Mesendoderm (in vitro differentiated cells): ENCODE results near the gene SYNGAP1.

Source experiments
- DNase-seq: peaks from one replicate; pipeline ENCODE4 v3.0.0; 2013
- H2AK5ac ChIP-seq: 2 replicates; pipeline ENCODE4 v1.6.1; 2013; ENCODE audit warnings: low read length, inconsistent platforms
- H2BK120ac ChIP-seq: 2 replicates; pipeline ENCODE4 v1.6.1; 2013; ENCODE audit warnings: low read depth, mild to moderate bottlenecking, low read length, moderate library complexity, mixed read lengths
- H2BK15ac ChIP-seq: replicated peaks from 2 replicates; pipeline ENCODE4 v1.6.1; 2013; ENCODE audit warnings: low read depth, mild to moderate bottlenecking, moderate library complexity
- H2BK5ac ChIP-seq: 2 replicates; pipeline ENCODE4 v1.6.1; 2013; ENCODE audit warnings: low read length, inconsistent platforms
- H3K18ac ChIP-seq: 2 replicates; pipeline ENCODE4 v1.6.1; 2013; ENCODE audit warnings: mild to moderate bottlenecking, low read length, mixed read lengths
- H3K23ac ChIP-seq: one replicate; pipeline ENCODE4 v1.6.1; 2013; ENCODE audit warnings: low read length
- H3K27ac ChIP-seq: 2 replicates; pipeline ENCODE4 v1.5.1; 2013; ENCODE audit warnings: low read depth, mild to moderate bottlenecking, inconsistent platforms, low read length, moderate library complexity
- H3K27me3 ChIP-seq: 2 replicates; pipeline ENCODE4 v1.6.1; 2013; ENCODE audit warnings: low read length, control low read depth, mild to moderate bottlenecking, inconsistent platforms; ENCODE audit not compliant: insufficient read depth, poor library complexity
- H3K36me3 ChIP-seq: 2 replicates; pipeline ENCODE4 v1.6.1; 2013; ENCODE audit warnings: low read length, inconsistent platforms; ENCODE audit not compliant: control insufficient read depth, insufficient read depth
- H3K4ac ChIP-seq: one replicate; pipeline ENCODE4 v1.6.1; 2013; ENCODE audit warnings: low read depth, mild to moderate bottlenecking, low read length, moderate library complexity
- H3K4me1 ChIP-seq: 2 replicates; pipeline ENCODE4 v1.6.1; 2013; ENCODE audit warnings: low read depth, low read length, inconsistent platforms; ENCODE audit not compliant: control insufficient read depth
- H3K4me2 ChIP-seq: 2 replicates; pipeline ENCODE4 v1.6.1; 2013; ENCODE audit warnings: low read length
- H3K4me3 ChIP-seq: 2 replicates; pipeline ENCODE4 v1.5.1; 2013; ENCODE audit warnings: mild to moderate bottlenecking, low read length
- H3K56ac ChIP-seq: one replicate; pipeline ENCODE4 v1.6.1; 2013; ENCODE audit warnings: low read length
- H3K79me1 ChIP-seq: 2 replicates; pipeline ENCODE4 v1.6.1; 2013; ENCODE audit warnings: low read length, inconsistent platforms
- H3K79me2 ChIP-seq: 2 replicates; pipeline ENCODE4 v1.6.1; 2013; ENCODE audit warnings: mild to moderate bottlenecking, low read length; ENCODE audit not compliant: control insufficient read depth, insufficient read depth
- H3K9ac ChIP-seq: 2 replicates; pipeline ENCODE4 v1.6.1; 2013; ENCODE audit warnings: low read length, inconsistent platforms
- H4K5ac ChIP-seq: one replicate; pipeline ENCODE4 v1.6.1; 2013; ENCODE audit warnings: low read length
- H4K8ac ChIP-seq: one replicate; pipeline ENCODE4 v1.6.1; 2013; ENCODE audit warnings: low read depth, mild to moderate bottlenecking, control low read depth, low read length, moderate library complexity
- WGBS: extraction: QIAGEN DNeasy Blood & Tissue Kit; methylation state at CpG from one replicate; pipeline ENCODE4 v1.1.7; 2013; ENCODE audit warnings: low lambda C conversion rate, missing lambda C conversion rate; ENCODE audit not compliant: insufficient coverage; ENCODE audit errors: extremely low coverage; 5-methylcytosine and 5-hydroxymethylcytosine counted together

The SYNGAP1 gene

DNA sequence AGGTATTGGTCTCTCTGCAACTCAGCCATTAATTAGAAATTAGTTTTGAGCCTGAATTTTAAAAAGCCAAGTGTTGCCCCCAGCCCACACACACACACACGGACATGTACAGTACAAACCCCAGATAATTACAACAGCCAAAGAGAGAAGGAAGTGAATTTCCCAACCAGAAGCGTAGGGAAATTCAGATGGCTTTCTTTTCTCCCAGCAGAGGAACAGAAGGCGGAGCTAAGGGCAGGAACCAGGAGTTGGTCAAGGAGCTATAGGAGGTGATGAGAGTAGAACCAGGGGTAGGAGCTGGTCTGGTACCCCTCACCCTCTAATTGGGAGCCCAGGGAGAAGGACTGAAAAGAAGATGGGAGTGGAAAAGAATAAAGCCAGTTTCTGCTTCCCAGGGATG is 30.6 kb downstream of the SYNGAP1 start:
- no CpG with 5 or more reads among the region's 3 CpGs for WGBS
- Histone ChIP-seq H3K4me2 (no peak overlapping the region), H3K23ac (no peak overlapping the region), H4K5ac (no peak overlapping the region), H3K4me1 (peaks cover 3% of the 10 kb centered on the region), H3K4me3 (no peak overlapping the region), H3K79me1 (peaks cover 8% of the 10 kb centered on the region), H4K8ac (no peak overlapping the region), H2AK5ac (no peak overlapping the region), H3K18ac (no peak overlapping the region), H3K27ac (no peak overlapping the region), H3K36me3 (peaks cover 8% of the 10 kb centered on the region), H3K79me2 (peaks cover 7% of the 10 kb centered on the region), H3K56ac (no peak overlapping the region), H2BK120ac (no peak overlapping the region), H2BK5ac (no peak overlapping the region), H2BK15ac (no peak overlapping the region), H3K9ac (no peak overlapping the region), H3K27me3 (no peaks in the 10 kb centered on the region), H3K4ac (no peak overlapping the region)
- DNase-seq, result no peak

DNA sequence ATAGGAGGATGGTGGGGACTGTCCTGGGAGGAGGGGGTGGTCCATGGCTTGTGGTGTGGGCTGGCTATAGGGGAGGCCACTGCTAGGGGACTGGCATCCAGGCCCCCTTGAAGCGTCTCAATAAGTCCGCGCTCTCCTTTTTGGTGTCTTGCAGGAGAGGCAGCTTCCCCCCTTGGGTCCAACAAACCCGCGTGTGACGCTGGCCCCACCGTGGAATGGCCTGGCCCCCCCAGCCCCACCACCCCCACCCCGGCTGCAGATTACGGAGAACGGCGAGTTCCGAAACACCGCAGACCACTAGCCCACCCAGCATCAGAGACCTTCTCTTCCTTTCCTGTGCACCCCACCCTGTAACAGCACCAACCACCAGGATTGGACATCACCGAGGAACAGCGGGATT is 31.7 kb downstream of the SYNGAP1 start:
- peaks cover 19% of the 10 kb centered on the region for H3K79me1 ChIP-seq
- peaks cover 3% of the 10 kb centered on the region for H3K4me1 ChIP-seq

DNA sequence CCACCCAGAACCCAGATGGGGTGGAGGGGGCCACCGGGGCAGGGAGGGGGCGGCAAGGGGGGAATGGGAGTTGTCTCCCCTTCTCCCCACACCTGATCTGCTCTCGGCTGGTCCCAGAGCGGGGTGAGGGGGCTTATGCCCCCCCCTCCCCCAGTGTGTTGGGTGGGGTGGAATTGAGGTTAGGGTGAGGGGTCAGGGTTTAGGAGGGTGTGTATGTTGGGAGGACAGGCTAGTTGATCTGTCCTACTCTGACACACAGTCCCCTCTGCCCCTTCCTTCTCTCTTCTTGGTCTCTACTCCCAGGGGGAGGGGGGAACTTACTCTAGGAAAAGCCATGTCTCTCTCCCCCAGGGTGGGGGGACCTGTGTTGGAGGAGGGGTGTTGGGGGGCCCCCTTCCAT is 32.6 kb downstream of the SYNGAP1 start:
- Histone ChIP-seq H2AK5ac (no peak overlapping the region), H3K36me3 (peaks cover 11% of the 10 kb centered on the region), H3K9ac (no peak overlapping the region), H4K5ac (no peak overlapping the region), H2BK5ac (no peak overlapping the region), H3K23ac (no peak overlapping the region), H4K8ac (no peak overlapping the region), H3K4me3 (no peak overlapping the region), H3K18ac (no peak overlapping the region), H3K79me1 (peaks cover 19% of the 10 kb centered on the region), H3K27ac (no peak overlapping the region), H3K56ac (no peak overlapping the region), H3K4ac (no peak overlapping the region), H3K79me2 (peaks cover 8% of the 10 kb centered on the region), H3K4me2 (no peak overlapping the region), H2BK120ac (no peak overlapping the region), H3K4me1 (peaks cover 3% of the 10 kb centered on the region), H2BK15ac (no peak overlapping the region), H3K27me3 (no peaks in the 10 kb centered on the region)
- DNase-seq, result no peak
- WGBS, result no CpG with 5 or more reads among the region's 4 CpGs

More for the DNA sequence above, 31.7 kb downstream of the SYNGAP1 start:
- H4K8ac ChIP-seq, result no peak overlapping the region
- no peak overlapping the region for H2BK15ac ChIP-seq
- H3K36me3 ChIP-seq, result peaks cover 13% of the 10 kb centered on the region
- H3K18ac ChIP-seq, result no peak overlapping the region
- no peak overlapping the region for H2AK5ac ChIP-seq
- no peak overlapping the region for H3K4ac ChIP-seq
- no peak overlapping the region for H3K56ac ChIP-seq
- WGBS, result no CpG with 5 or more reads among the region's 15 CpGs
- H3K4me2 ChIP-seq, result no peak overlapping the region
- H3K9ac ChIP-seq, result no peak overlapping the region
- H3K79me2 ChIP-seq, result peaks cover 8% of the 10 kb centered on the region
- DNase-seq, result no peak
- H2BK120ac ChIP-seq, result no peak overlapping the region
- H2BK5ac ChIP-seq, result no peak overlapping the region
- H3K27me3 ChIP-seq, result no peaks in the 10 kb centered on the region
- H3K27ac ChIP-seq, result no peak overlapping the region
- H4K5ac ChIP-seq, result no peak overlapping the region
- H3K4me3 ChIP-seq, result no peak overlapping the region
- no peak overlapping the region for H3K23ac ChIP-seq

DNA sequence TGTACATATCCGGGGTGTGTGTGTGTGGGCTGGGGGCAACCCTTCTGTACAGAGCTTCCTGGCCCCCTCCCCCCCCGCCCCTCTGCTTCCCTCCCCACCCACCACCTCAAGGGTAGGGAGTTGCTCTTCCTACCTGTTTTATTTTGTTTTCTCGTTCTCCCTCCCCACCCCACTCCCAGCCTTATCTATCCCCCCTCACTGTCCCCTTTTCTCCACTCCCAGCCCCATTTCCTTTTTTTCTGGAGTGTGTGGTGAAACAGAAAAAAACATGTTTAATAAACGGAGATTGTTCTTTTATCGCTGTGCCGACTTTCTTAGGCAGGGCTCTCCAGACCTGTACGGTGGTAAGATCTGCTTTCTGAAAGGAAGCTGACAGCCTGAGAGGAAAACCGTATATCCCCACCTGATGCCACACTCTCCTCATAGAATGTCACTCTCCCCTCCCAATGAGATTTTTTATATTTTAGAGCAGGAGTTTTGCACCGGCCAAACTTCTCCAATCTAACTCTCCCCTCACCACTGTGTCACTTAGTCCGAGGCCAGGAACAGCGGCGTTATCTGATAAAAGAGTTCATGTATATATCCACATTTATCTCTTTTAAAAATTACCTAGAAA is 33.6 kb downstream of the SYNGAP1 start:
- no peak for DNase-seq
- Histone ChIP-seq H3K79me2 (peaks cover 8% of the 10 kb centered on the region), H4K8ac (no peak overlapping the region), H3K9ac (peak overlapping the region; percentile 90), H3K4me2 (peak overlapping the region; percentile 77), H3K4ac (no peak overlapping the region), H3K18ac (no peak overlapping the region), H2AK5ac (no peak overlapping the region), H2BK15ac (no peak overlapping the region), H3K4me1 (peaks cover 3% of the 10 kb centered on the region), H3K4me3 (peak overlapping the region; percentile 66), H2BK5ac (no peak overlapping the region), H3K27me3 (no peaks in the 10 kb centered on the region), H3K56ac (peak overlapping the region; percentile 73), H3K36me3 (peaks cover 4% of the 10 kb centered on the region), H3K79me1 (peaks cover 17% of the 10 kb centered on the region), H4K5ac (no peak overlapping the region), H2BK120ac (no peak overlapping the region), H3K27ac (no peak overlapping the region), H3K23ac (no peak overlapping the region)
- WGBS, result no CpG with 5 or more reads among the region's 12 CpGs

DNA sequence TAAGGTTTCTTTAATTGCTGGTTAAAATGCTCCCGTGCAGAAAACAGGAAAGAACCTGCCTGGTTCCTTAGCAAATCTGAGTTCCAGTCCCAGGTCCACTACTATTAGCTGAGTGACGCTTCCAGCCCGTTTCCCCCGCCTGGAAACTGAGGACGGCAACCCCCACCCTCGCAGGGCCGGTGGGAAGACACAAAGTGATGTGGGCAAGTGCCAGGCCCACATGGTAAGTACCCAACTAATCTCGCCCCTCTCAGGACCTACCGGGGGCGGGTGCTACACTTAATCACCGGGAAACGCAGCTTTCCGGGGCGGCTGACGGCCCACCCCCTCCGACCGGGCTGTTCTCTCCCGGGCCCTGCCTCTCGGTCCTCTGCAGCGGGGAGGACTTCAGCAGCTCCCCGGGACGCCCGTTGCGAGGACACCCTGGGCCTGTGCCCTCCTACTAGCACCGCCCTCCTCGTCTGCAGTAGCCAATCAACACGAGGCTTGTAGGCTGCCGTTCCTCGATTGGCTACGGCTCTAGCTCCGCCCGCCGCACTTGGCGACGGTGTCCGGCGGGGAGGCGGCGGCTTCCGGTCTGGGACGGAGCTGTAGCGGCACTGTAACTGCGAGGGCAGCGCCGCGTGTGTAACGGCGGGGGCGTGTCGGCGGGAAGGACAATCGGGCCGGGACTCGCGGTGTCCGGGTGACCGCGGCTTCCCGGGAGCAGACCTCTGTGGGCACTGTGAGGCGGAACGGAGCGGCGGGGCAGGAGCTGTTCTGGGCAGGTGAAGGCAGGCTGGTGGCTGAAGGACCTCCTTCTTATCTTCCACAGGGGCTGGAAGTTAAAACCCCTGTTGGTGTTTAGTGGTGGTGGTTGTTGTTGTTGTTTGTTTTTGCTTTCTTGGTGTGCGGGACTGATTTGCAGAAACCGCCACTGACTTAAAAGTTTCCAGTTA is 34.4 kb downstream of the SYNGAP1 start, which contains the start of gene ZBTB9:
TSS of gene ZBTB9 (plus strand) at position 568 of the 938 bp plus-strand sequence. CDS start 525 bp downstream, outside the sequence.
- peak within 1 kb of the TSS; percentile 66 for H3K23ac ChIP-seq
- no peak within 1 kb of the TSS for H2BK15ac ChIP-seq
- H2BK120ac ChIP-seq, result no peak within 1 kb of the TSS
- no peaks in the 10 kb centered on the region for H3K27me3 ChIP-seq
- peaks cover 3% of the 10 kb centered on the region for H3K4me1 ChIP-seq
- peak within 1 kb of the TSS; percentile 90 for H3K4me3 ChIP-seq
- peak within 1 kb of the TSS; percentile 44 for H3K4ac ChIP-seq
- peaks cover 4% of the 10 kb centered on the region for H3K36me3 ChIP-seq
- DNase-seq, result peak; percentile 97
- no peak within 1 kb of the TSS for H3K27ac ChIP-seq
- peak within 1 kb of the TSS; percentile 45 for H3K18ac ChIP-seq
- H3K79me1 ChIP-seq, result peaks cover 17% of the 10 kb centered on the region
- H3K4me2 ChIP-seq, result peak within 1 kb of the TSS; percentile 77
- H3K9ac ChIP-seq, result peak within 1 kb of the TSS; percentile 90
- peak within 1 kb of the TSS; percentile 2 for H2AK5ac ChIP-seq
- H3K79me2 ChIP-seq, result peaks cover 8% of the 10 kb centered on the region
- no peak within 1 kb of the TSS for H4K8ac ChIP-seq
- no peak within 1 kb of the TSS for H4K5ac ChIP-seq
- peak within 1 kb of the TSS; percentile 92 for H3K56ac ChIP-seq
- H2BK5ac ChIP-seq, result no peak within 1 kb of the TSS
- no CpG with 5 or more reads among the region's 65 CpGs for WGBS
